Activated CD4-positive, alpha-beta T cell treated with anti-CD3 and anti-CD28 coated beads for 24 hours (primary cell): ENCODE results near the gene KLHL12.
A peak's percentile ranks its signal among the peaks of the same experiment; 100 is the strongest.

ENCODE experiments used
- DNase-seq, 2 donors: peaks; one replicate each; pipeline ENCODE4 v3.0.0-alpha.2; 2020; ENCODE audit warnings: low read depth in 2 of 2

Gene KLHL12

GRCh38 chr1:202888221-202888530 lies 38.9 kb downstream of the KLHL12 start:
- DNase-seq, result no peak

- no peak for DNase-seq
Observed at GRCh38 chr1:202880961-202881460, 46.0 kb downstream of the KLHL12 start.

GRCh38 chr1:202880062-202880461 lies 47.0 kb downstream of the KLHL12 start:
- DNase-seq, result no peak

- DNase-seq, result no peak
Observed at GRCh38 chr1:202879128-202879527, 47.9 kb downstream of the KLHL12 start.

- DNase-seq, result no peak
Observed at GRCh38 chr1:202873026-202873425, 54.0 kb downstream of the KLHL12 start.

GRCh38 chr1:202871367-202871766 lies 55.7 kb downstream of the KLHL12 start:
- no peak for DNase-seq

- no peak for DNase-seq
Observed at GRCh38 chr1:202862679-202863560, 64.1 kb downstream of the KLHL12 start.

GRCh38 chr1:202861420-202862132 lies 65.5 kb downstream of the KLHL12 start:
- DNase-seq, result peak in 1 of 2 donors; percentile 25

GRCh38 chr1:202860744-202861419 lies 66.2 kb downstream of the KLHL12 start:
- DNase-seq, result peak in 1 of 2 donors; percentile 16

GRCh38 chr1:202858789-202859414 lies 68.1 kb downstream of the KLHL12 start:
- DNase-seq, result no peak

- no peak for DNase-seq
Observed at GRCh38 chr1:202858331-202858730, 68.7 kb downstream of the KLHL12 start.

- no peak for DNase-seq
Observed at GRCh38 chr1:202857136-202857610, 69.9 kb downstream of the KLHL12 start.

GRCh38 chr1:202856014-202856413 lies 71.0 kb downstream of the KLHL12 start:
- DNase-seq, result no peak

GRCh38 chr1:202854787-202855186 lies 72.2 kb downstream of the KLHL12 start:
- no peak for DNase-seq

- DNase-seq, result peak in 1 of 2 donors; percentile 22
Observed at GRCh38 chr1:202852163-202852904, 74.7 kb downstream of the KLHL12 start.

GRCh38 chr1:202850593-202851362 lies 76.3 kb downstream of the KLHL12 start:
- no peak for DNase-seq

GRCh38 chr1:202848191-202848542 lies 78.9 kb downstream of the KLHL12 start:
- no peak for DNase-seq

- DNase-seq, result no peak
Observed at GRCh38 chr1:202844935-202845334, 82.1 kb downstream of the KLHL12 start.

GRCh38 chr1:202844259-202844658 lies 82.8 kb downstream of the KLHL12 start:
- DNase-seq, result no peak

- no peak for DNase-seq
Observed at GRCh38 chr1:202843081-202843480, 84.0 kb downstream of the KLHL12 start.
